Stimulated activated CD8-positive, alpha-beta memory T cell treated with anti-CD3 and anti-CD28 coated beads, Interleukin-2, amount 100 ng/mL, for 1 hour (primary cell): ENCODE results near the gene MUSTN1.

Source experiments
- DNase-seq, 2 donors: peaks; one replicate each; pipeline ENCODE4 v3.0.0-alpha.2; 2020; ENCODE audit warnings: low read depth in 2 of 2

MUSTN1 gene

GRCh38 chr3:52852419-52852818, 17.6 kb upstream of the MUSTN1 start:
- DNase-seq: no peak

GRCh38 chr3:52851348-52851747, 16.5 kb upstream of the MUSTN1 start:
- no peak for DNase-seq

GRCh38 chr3:52849656-52850055, 14.8 kb upstream of the MUSTN1 start:
- DNase-seq: no peak

GRCh38 chr3:52848617-52849016, 13.8 kb upstream of the MUSTN1 start:
- DNase-seq: no peak

GRCh38 chr3:52847726-52848125, 12.9 kb upstream of the MUSTN1 start:
- DNase-seq: no peak

GRCh38 chr3:52847241-52847640, 12.4 kb upstream of the MUSTN1 start:
- DNase-seq: no peak

GRCh38 chr3:52846432-52846965, 11.7 kb upstream of the MUSTN1 start:
- DNase-seq: no peak

GRCh38 chr3:52845691-52846431, 11.0 kb upstream of the MUSTN1 start:
- no peak for DNase-seq

- no peak for DNase-seq
These were observed 10.3 kb upstream of the MUSTN1 start for GRCh38 chr3:52845157-52845556.

- DNase-seq: no peak
These were observed 9.6 kb upstream of the MUSTN1 start for GRCh38 chr3:52844290-52844975.

- DNase-seq: no peak
These were observed 9.1 kb upstream of the MUSTN1 start for GRCh38 chr3:52843881-52844280.

GRCh38 chr3:52843108-52843865, 8.5 kb upstream of the MUSTN1 start:
- DNase-seq: no peak

GRCh38 chr3:52842424-52842823, 7.6 kb upstream of the MUSTN1 start:
- no peak for DNase-seq

GRCh38 chr3:52841981-52842340, 7.1 kb upstream of the MUSTN1 start:
- no peak for DNase-seq

- DNase-seq: no peak
These were observed 6.6 kb upstream of the MUSTN1 start for GRCh38 chr3:52841211-52841980.

GRCh38 chr3:52839892-52840545, 5.2 kb upstream of the MUSTN1 start:
- DNase-seq: no peak

- DNase-seq: no peak
These were observed 4.4 kb upstream of the MUSTN1 start for GRCh38 chr3:52839268-52839575.

- DNase-seq: peak in 1 of 2 donors; percentile 6
These were observed 3.9 kb upstream of the MUSTN1 start for GRCh38 chr3:52838561-52839267.

- no peak for DNase-seq
These were observed 2.2 kb upstream of the MUSTN1 start for GRCh38 chr3:52836986-52837385.

GRCh38 chr3:52836471-52836845, 1.6 kb upstream of the MUSTN1 start:
- DNase-seq: no peak
